ENCODE data around the gene KLRF2. TPM values are rescaled to one million over a fixed set of nuclear protein-coding genes. Genes with fewer than 3 reads are reported as not detected.

KLRF2 gene
- total RNA-seq, 1 donor from 2014 or later, result not detected

- Histone ChIP-seq H4K20me1 (ENCODE audit: insufficient read depth, low read length) (no peaks in the 10 kb centered on the region), H3K36me3 (ENCODE audit: insufficient read depth, low read length) (no peaks in the 10 kb centered on the region), H3K9me3 (ENCODE audit: insufficient read depth, low read depth, low read length) (no peaks in the 10 kb centered on the region), H3K4me2 (ENCODE audit: low read length) (no peak overlapping the region), H3K27ac (ENCODE audit: low read depth, low read length) (no peak overlapping the region), H3K79me2 (ENCODE audit: insufficient read depth, low read length) (no peaks in the 10 kb centered on the region), H3K27me3 (ENCODE audit: insufficient read depth, low read length) (no peaks in the 10 kb centered on the region), H3K9ac (ENCODE audit: low read length) (no peak overlapping the region), H3K4me3 (ENCODE audit: insufficient read depth, low read depth, low read length) (no peak overlapping the region), H2AFZ (ENCODE audit: low read depth, low read length) (no peak overlapping the region), H3K4me1 (ENCODE audit: insufficient read depth, low read length) (no peaks in the 10 kb centered on the region)
- DNase-seq (ENCODE audit: low read depth) (no peak), FAIRE-seq (no peak)
- Mint-ChIP-seq H3K27me3 (ENCODE audit: low read depth, unreplicated experiment) (peaks cover 3% of the 10 kb centered on the region), H3K36me3 (ENCODE audit: low read depth, unreplicated experiment) (no peaks in the 10 kb centered on the region), H3K4me1 (ENCODE audit: low read depth, unreplicated experiment) (peaks cover 9% of the 10 kb centered on the region), H3K27ac (ENCODE audit: unreplicated experiment) (no peak overlapping the region), H3K9me3 (ENCODE audit: unreplicated experiment) (peaks cover 9% of the 10 kb centered on the region), H3K4me3 (ENCODE audit: unreplicated experiment) (no peak overlapping the region)
- TF ChIP-seq EZH2 (IDR thresholded peaks at IDR 0.05; ENCODE audit: insufficient read depth, low read length) (no peak), CTCF (IDR thresholded peaks at IDR 0.05; ENCODE audit: insufficient read depth, low read depth, low read length) (no peak)
Measured at GRCh38 chr12:9922429-9922828, 41.1 kb downstream of the KLRF2 start.

GRCh38 chr12:9925705-9926393 lies 44.6 kb downstream of the KLRF2 start:
- H3K36me3 Mint-ChIP-seq (ENCODE audit: low read depth, unreplicated experiment), result no peaks in the 10 kb centered on the region
- TF ChIP-seq CTCF (IDR thresholded peaks at IDR 0.05; ENCODE audit: insufficient read depth, low read depth, low read length) (peak; percentile 41), EZH2 (IDR thresholded peaks at IDR 0.05; ENCODE audit: insufficient read depth, low read length) (no peak)
- no peaks in the 10 kb centered on the region for H3K27me3 Mint-ChIP-seq (ENCODE audit: low read depth, unreplicated experiment)
- no peaks in the 10 kb centered on the region for H3K27me3 ChIP-seq (ENCODE audit: insufficient read depth, low read length)
- H3K4me1 Mint-ChIP-seq (ENCODE audit: low read depth, unreplicated experiment), result peaks cover 9% of the 10 kb centered on the region
- no peak overlapping the region for H3K4me3 Mint-ChIP-seq (ENCODE audit: unreplicated experiment)
- H3K4me1 ChIP-seq (ENCODE audit: insufficient read depth, low read length), result no peaks in the 10 kb centered on the region
- H3K36me3 ChIP-seq (ENCODE audit: insufficient read depth, low read length), result no peaks in the 10 kb centered on the region
- no peaks in the 10 kb centered on the region for H3K9me3 ChIP-seq (ENCODE audit: insufficient read depth, low read depth, low read length)
- no peak overlapping the region for H3K4me3 ChIP-seq (ENCODE audit: insufficient read depth, low read depth, low read length)
- H3K27ac Mint-ChIP-seq (ENCODE audit: unreplicated experiment), result peak overlapping the region; percentile 1
- peak overlapping the region; percentile 59 for H3K4me2 ChIP-seq (ENCODE audit: low read length)
- FAIRE-seq, result no peak
- peak; percentile 20 for DNase-seq (ENCODE audit: low read depth)
- H3K9ac ChIP-seq (ENCODE audit: low read length), result no peak overlapping the region
- H4K20me1 ChIP-seq (ENCODE audit: insufficient read depth, low read length), result no peaks in the 10 kb centered on the region
- no peaks in the 10 kb centered on the region for H3K9me3 Mint-ChIP-seq (ENCODE audit: unreplicated experiment)
- H3K79me2 ChIP-seq (ENCODE audit: insufficient read depth, low read length), result no peaks in the 10 kb centered on the region
- H2AFZ ChIP-seq (ENCODE audit: low read depth, low read length), result peak overlapping the region; percentile 28
- H3K27ac ChIP-seq (ENCODE audit: low read depth, low read length), result no peak overlapping the region

- no peaks in the 10 kb centered on the region for H3K4me1 ChIP-seq (ENCODE audit: insufficient read depth, low read length)
- H2AFZ ChIP-seq (ENCODE audit: low read depth, low read length), result no peak overlapping the region
- no peaks in the 10 kb centered on the region for H3K36me3 ChIP-seq (ENCODE audit: insufficient read depth, low read length)
- DNase-seq (ENCODE audit: low read depth), result no peak
- H3K36me3 Mint-ChIP-seq (ENCODE audit: low read depth, unreplicated experiment), result no peaks in the 10 kb centered on the region
- H3K4me1 Mint-ChIP-seq (ENCODE audit: low read depth, unreplicated experiment), result peaks cover 9% of the 10 kb centered on the region
- H3K27me3 ChIP-seq (ENCODE audit: insufficient read depth, low read length), result peaks cover 3% of the 10 kb centered on the region
- no peaks in the 10 kb centered on the region for H3K9me3 ChIP-seq (ENCODE audit: insufficient read depth, low read depth, low read length)
- no peak overlapping the region for H3K4me2 ChIP-seq (ENCODE audit: low read length)
- no peak overlapping the region for H3K4me3 Mint-ChIP-seq (ENCODE audit: unreplicated experiment)
- no peaks in the 10 kb centered on the region for H3K27me3 Mint-ChIP-seq (ENCODE audit: low read depth, unreplicated experiment)
- no peak overlapping the region for H3K9ac ChIP-seq (ENCODE audit: low read length)
- no peaks in the 10 kb centered on the region for H3K79me2 ChIP-seq (ENCODE audit: insufficient read depth, low read length)
- no peak for FAIRE-seq
- H3K4me3 ChIP-seq (ENCODE audit: insufficient read depth, low read depth, low read length), result no peak overlapping the region
- TF ChIP-seq EZH2 (IDR thresholded peaks at IDR 0.05; ENCODE audit: insufficient read depth, low read length), result no peak
- no peak for TF ChIP-seq CTCF (IDR thresholded peaks at IDR 0.05; ENCODE audit: insufficient read depth, low read depth, low read length)
- H3K27ac Mint-ChIP-seq (ENCODE audit: unreplicated experiment), result no peak overlapping the region
- H3K9me3 Mint-ChIP-seq (ENCODE audit: unreplicated experiment), result no peaks in the 10 kb centered on the region
- H4K20me1 ChIP-seq (ENCODE audit: insufficient read depth, low read length), result no peaks in the 10 kb centered on the region
- no peak overlapping the region for H3K27ac ChIP-seq (ENCODE audit: low read depth, low read length)
Measured at GRCh38 chr12:9926876-9927275, 45.6 kb downstream of the KLRF2 start.
